HG03575 (cell line): ENCODE results near the gene SKIDA1.

Experiments used
- ATAC-seq: cut with Tn5 transposase; IDR thresholded peaks from one replicate; pipeline ENCODE4 v1.9.1; 2021; ENCODE audit not compliant: unreplicated experiment, insufficient number of reproducible peaks, low FRiP score; ENCODE audit errors: extremely low read depth

SKIDA1 gene

GRCh38 chr10:21518641-21519396, 6.7 kb downstream of the SKIDA1 start:
- no peak for ATAC-seq

- ATAC-seq = no peak
These were observed 7.3 kb downstream of the SKIDA1 start for GRCh38 chr10:21518149-21518640.

GRCh38 chr10:21517134-21518031, 8.1 kb downstream of the SKIDA1 start:
- ATAC-seq = no peak

DNA sequence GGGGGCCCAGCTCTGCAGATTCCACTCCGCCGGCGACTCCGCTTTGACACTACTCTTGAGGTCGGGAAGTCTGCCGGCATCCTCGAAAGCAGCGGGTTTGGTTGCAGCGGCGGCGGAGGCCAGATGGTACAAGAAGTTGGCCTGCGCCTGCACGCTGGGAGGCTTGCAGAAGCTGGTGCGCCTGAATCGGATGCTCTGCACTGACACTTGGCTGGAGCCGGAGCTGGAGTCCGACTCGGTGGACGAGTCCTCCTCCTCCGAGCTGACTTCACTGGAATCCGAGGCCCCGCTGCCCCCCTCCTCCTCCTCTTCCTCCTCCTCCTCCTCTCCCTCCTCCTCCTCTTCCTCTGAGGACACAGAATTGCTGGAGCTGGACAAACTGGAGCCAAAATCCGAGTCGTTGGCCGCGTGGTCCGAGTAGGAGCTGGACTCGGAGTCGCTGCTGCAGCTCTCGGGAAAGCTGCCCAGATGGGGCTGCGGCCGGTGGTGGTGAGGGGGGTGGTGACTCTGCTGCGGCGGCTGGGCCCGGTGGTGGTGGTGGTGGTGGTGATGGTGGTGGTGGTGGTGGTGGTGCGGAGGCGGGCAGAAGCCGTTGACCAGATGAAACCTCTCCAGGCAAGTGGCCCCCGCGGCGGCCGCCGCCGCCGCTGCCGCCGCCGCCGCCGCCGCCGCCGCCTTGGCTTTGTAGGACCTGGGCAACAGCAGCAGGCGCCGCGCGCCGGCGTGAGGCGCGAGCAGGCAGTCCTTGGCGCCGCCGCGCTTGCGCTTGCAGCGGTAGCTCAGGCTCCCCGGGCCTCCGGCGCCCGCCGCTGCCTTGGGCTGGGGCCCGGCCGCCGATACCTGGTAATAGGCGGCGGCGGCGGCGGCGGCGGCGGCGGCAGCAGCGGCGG, 9.0 kb downstream of the SKIDA1 start:
- no peak for ATAC-seq

GRCh38 chr10:21515361-21516241, 9.9 kb downstream of the SKIDA1 start:
- ATAC-seq = no peak

- no peak for ATAC-seq
These were observed 10.6 kb downstream of the SKIDA1 start for GRCh38 chr10:21514818-21515351.

DNA sequence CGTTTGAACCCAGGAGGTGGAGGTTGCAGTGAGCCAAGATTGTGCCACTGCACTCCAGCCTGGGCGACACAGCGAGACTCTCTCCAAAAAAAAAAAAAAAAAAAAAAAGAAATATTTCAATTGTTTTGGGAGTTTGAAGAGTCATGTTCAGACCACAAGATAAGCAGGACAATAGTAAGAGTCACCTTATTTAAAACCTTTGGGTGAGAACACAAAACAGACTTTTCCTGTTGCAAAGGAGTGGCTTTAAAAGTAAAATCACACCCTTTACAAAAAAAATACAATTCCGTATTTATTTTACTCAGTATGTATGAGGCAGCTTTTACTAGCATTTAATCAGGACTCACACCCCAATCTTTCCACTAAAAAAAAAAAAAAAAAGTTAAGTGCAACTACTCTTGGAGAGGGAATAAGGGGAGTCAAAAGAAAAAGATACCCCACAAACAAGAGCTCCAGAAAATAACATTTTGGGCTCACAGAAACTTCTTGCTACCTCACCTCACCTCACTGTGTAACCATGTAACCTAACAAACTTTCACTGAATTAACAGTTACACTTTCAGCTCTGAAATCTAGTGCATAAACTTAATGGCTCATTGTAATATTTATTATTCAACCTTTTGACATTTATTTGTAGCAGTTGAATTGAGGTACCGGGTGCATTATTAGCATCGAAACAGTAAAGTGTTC, 11.2 kb downstream of the SKIDA1 start:
- no peak for ATAC-seq

GRCh38 chr10:21513405-21513788, 12.1 kb downstream of the SKIDA1 start:
- no peak for ATAC-seq

- ATAC-seq = no peak
These were observed 12.7 kb downstream of the SKIDA1 start for GRCh38 chr10:21512573-21513404.

- no peak for ATAC-seq
These were observed 13.4 kb downstream of the SKIDA1 start for GRCh38 chr10:21511946-21512572.

DNA sequence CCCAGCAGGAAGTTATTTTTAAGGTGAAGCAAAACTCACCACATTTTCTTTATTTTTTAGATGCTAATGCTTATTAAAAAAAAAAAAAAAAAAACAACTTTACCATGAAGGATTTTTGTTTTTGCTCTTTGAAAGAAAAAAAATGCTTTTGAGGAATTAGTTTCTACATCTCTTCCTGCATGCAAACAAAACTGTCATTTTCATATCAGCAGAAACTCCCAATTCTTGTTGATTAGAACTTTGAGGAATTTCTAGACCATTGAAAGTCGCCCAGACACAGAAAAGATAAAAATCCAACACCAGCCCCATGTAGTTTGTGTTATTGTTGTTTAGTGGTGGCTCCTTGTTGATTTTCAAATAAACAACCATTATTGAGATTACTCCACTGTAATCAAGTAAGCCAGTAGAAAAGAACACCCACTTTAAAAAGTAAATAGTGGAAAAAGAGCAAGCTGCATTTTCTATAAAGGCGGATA, 14.3 kb downstream of the SKIDA1 start:
- no peak for ATAC-seq

DNA sequence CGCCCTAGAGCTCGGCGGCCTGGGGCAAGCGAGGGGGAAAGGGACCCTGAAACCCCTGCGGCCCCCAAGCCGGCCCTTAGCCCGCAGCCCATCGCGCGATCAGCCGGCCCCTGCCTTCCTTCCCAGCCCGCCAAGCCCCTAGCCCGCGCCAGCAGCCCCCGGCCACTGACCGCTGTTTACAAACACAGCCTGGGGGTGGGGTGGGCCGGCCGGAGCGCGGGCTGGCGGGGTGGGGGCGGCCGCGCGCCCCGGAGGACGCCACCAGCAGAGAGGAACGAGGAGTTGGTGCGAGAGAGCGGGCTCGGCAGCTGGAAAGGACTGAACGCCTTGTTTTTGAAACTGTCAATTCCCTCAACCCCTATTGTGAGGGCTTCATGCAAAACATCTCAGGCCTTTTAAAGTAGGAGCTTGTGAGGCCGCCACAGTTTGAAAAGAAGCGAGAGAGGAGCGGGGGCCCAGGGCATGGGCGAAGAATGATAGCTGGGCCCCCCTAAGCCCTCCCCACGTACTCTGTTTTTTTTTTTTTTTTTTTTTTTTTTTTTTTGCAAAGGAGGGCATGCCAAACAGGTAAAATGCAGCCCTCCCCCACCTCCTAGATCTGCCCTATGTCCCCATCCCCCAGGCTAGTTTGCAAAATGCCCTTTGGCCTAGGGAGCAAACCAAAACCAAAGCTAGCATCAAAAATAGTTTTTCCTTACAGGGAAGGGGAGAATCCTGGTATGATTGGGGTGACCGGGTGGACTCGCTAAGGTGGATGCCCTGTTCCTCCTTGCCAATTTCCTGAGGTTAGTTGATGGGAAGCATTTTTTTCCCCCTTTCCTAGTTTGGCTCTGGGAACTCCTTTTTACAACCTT, 15.0 kb downstream of the SKIDA1 start:
- no peak for ATAC-seq

GRCh38 chr10:21509341-21510240, 15.9 kb downstream of the SKIDA1 start:
- ATAC-seq = no peak

- ATAC-seq = no peak
These were observed 16.7 kb downstream of the SKIDA1 start for GRCh38 chr10:21508706-21509331.
